GM12892 (cell line): ENCODE data around the gene C18orf54.

Experiments
- POLR2A ChIP-seq: IDR thresholded peaks from 2 replicates; pipeline ENCODE4 v1.6.1; 2011; ENCODE audit warnings: low read depth, low read length, control low read depth
- POLR2AphosphoS5 ChIP-seq: IDR thresholded peaks from 2 replicates; pipeline ENCODE4 v1.6.1; 2011; ENCODE audit warnings: low read depth, low read length, control low read depth
- TAF1 ChIP-seq: IDR thresholded peaks from 2 replicates; pipeline ENCODE4 v1.6.1; 2011; ENCODE audit warnings: low read depth, mild to moderate bottlenecking, control low read depth, low read length, borderline replicate concordance

GRCh38 chr18:54388203-54389142 is 30.8 kb downstream of the C18orf54 start:
- no peak for TF ChIP-seq POLR2A
- no peak for TF ChIP-seq POLR2AphosphoS5
- TF ChIP-seq TAF1 = no peak
